ENCODE measurements around the gene TBC1D2.

The TBC1D2 gene

DNA sequence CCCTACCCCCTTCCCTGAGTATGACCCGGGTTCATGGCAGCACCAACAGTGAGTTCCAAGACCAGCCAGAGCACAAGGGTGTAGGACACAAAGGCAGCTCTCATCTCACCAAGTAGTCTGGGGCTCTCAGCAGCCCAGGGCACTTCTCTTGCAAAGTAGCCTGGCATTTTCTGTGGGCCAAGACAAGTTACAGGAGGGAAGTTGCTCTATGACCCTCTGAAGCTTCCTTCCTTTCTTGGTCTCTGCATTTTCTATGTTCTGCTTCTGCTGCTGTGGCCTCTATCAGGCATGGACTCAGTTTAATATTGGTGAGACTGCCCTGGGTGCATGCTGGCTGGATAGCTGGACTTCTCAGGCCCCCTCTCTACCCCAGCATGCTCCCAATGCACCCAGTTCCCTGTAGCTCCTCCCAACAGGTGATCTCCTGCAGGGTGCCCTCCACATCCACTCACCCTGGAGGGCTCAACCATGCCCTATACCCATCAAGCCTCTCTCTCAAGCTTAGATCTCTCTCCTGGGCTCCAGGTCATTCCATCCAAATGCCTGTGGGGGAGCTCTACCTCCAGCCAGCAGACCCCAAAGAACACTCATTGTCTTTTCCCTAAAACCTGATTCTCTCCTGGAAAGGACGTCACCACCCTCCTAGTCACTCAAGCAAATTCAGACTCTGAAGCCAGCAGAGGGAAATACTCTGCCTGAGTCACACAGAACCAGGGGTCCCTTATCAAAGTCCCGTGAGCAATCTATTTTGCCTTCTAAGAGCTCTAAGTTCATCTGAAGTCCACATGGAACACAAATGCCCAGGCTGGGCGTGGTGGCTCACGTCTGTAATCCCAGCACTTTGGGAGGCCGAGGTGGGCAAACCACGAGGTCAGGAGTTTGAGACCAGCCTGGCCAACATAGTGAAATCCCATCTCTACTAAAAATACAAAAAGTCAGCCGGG is 13.8 kb downstream of the TBC1D2 start:
- no peak for DNase-seq (ENCODE audit: low spot score)

- DNase-seq (ENCODE audit: low spot score): no peak
Observed at GRCh38 chr9:98240475-98240874, 15.0 kb downstream of the TBC1D2 start.

- no peak for DNase-seq (ENCODE audit: low spot score)
Observed at GRCh38 chr9:98236901-98237487, 18.5 kb downstream of the TBC1D2 start.

DNA sequence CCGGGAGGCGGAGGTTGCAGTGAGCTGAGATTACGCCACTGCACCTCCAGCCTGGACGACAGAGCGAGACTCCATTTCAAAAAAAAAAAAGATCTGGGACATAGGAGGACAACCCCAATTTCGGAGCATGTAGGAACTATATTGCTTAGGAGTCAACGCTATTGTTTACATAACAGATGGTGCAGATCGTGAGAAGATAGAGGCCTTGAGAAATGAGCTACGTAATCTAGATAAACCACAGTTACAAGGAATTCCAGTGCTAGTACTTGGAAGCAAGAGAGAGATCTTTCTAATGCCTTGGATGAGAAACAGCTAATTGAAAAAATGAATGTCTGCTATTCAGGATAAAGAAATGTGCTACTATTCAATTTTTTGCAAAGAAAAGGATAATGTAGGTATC is 20.3 kb downstream of the TBC1D2 start:
- DNase-seq (ENCODE audit: low spot score): no peak

DNA sequence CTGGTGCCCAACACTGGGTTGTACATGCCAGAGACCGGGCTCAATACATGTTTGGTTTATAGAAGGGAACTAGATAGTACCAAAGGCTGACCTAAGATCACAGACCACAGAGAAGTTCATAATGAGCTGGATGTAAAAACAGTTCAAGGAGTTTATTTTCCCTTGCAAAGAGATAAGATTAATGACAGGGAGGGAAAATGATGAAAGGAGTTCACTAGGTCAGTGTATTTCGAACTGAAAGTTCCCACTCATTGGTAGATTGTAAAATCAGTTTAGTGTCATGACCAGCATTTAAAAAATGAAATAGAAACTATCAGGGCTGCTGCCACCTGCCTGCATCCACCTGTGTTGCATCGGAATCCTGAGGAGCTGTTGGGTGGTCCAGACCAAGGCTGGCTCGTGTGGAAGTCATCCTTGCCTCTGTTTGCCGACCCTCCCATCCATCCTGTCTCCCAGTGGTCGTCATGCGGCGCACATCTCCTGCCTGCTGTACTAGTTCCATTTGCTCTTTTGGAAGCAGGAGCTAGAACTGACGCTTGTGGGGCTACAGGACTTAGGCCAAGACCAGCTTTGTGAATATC is 21.1 kb downstream of the TBC1D2 start:
- no peak for DNase-seq (ENCODE audit: low spot score)

DNA sequence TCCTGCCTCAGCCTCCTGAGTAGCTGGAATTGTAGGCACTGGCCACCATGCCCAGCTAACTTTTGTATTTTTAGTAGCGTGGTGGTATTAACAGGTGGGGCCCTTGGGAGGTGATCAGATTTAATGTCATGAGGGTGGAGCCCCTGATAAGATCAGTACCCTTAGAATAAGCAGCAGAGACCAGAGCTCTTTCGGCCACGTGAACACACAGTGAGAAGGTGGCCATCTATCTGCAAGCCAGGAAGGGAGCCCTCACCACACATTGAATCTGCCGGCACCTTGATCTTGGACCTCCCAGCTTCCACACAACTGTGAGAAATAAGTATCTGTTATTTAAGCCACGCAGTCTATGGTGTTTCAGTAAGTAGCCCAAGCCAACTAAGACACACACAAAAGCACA is 22.5 kb downstream of the TBC1D2 start:
- no peak for DNase-seq (ENCODE audit: low spot score)

DNA sequence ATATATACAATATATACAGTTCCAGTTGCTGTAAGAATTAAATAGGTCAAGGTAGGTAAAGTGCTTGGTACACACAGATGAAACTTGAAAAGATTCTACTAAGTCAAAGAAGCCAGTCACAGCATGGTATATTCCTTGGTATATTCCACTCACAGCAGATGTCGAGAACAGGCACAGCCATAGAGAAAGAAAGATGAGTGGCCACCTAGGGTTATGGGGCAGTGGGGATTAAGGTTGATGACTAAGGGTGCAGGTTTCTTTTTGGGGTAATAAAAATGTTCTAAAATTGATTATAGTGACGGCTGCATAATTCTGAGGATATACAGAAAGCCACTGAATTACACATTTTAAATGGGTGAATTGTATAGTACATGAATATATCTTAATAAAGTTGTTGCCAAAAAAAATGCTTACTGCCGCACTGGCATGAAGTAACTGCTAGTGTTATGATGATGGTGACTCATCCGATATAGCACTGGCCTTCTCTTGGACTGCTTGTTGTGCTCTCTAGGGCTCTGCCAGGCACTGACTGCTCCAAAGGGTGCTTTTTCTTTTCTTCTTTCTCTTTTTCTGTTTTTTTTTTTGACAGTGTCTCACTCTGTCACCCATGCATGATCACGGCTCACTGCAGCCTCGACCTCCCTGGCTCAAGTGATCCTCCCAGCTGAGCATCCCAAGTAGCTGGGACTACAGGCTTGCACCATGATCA is 23.5 kb downstream of the TBC1D2 start:
- DNase-seq (ENCODE audit: low spot score): no peak

DNA sequence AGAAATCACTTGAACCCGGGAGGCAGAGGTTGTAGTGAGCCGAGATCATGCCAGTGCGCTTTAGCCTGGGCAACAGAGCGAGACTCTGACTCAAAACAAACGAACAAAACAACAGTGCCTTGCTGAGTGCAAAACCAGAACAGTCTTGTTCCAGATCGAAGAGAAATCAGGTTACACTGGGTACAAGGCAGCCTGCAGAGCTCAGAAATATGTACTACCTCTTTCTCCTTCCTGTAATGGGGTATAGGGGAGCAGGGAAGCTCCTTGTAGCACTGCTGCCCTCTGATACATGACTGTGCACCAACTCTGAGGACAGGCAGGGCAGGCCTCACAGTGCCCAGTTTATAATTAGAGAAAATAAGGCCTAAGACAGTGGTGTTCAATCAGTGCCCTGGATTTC is 24.7 kb downstream of the TBC1D2 start:
- no peak for DNase-seq (ENCODE audit: low spot score)

GRCh38 chr9:98230304-98230703 is 25.1 kb downstream of the TBC1D2 start:
- DNase-seq (ENCODE audit: low spot score): no peak

- no peak for DNase-seq (ENCODE audit: low spot score)
Observed at GRCh38 chr9:98229620-98230019, 25.8 kb downstream of the TBC1D2 start.

GRCh38 chr9:98229090-98229395 is 26.4 kb downstream of the TBC1D2 start:
- no peak for DNase-seq (ENCODE audit: low spot score)

GRCh38 chr9:98228392-98229089 is 26.9 kb downstream of the TBC1D2 start:
- no peak for DNase-seq (ENCODE audit: low spot score)

- no peak for DNase-seq (ENCODE audit: low spot score)
Observed at GRCh38 chr9:98227883-98228282, 27.6 kb downstream of the TBC1D2 start.

DNA sequence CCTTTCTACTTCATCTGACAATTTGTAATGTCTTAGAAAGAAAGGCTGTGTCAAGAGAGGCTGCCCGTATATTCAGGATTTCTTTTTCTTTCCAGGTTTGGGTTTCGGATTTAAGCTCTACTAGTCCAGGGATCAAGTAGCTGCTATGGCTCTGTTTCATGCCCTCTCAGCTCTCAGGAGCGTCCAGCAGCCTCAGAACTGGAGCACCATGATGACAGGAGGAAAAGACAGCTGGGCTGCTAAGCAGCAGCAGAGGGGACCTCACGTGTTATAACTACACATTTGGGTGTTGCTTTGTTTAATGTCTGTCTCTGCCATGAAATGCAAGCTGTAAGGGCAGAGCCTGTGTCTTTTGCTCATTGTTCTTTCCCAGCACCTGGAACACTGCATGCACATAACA is 28.5 kb downstream of the TBC1D2 start:
- no peak for DNase-seq (ENCODE audit: low spot score)

GRCh38 chr9:98226516-98226915 is 28.9 kb downstream of the TBC1D2 start:
- DNase-seq (ENCODE audit: low spot score): no peak

GRCh38 chr9:98225015-98225442 is 30.4 kb downstream of the TBC1D2 start:
- DNase-seq (ENCODE audit: low spot score): no peak

DNA sequence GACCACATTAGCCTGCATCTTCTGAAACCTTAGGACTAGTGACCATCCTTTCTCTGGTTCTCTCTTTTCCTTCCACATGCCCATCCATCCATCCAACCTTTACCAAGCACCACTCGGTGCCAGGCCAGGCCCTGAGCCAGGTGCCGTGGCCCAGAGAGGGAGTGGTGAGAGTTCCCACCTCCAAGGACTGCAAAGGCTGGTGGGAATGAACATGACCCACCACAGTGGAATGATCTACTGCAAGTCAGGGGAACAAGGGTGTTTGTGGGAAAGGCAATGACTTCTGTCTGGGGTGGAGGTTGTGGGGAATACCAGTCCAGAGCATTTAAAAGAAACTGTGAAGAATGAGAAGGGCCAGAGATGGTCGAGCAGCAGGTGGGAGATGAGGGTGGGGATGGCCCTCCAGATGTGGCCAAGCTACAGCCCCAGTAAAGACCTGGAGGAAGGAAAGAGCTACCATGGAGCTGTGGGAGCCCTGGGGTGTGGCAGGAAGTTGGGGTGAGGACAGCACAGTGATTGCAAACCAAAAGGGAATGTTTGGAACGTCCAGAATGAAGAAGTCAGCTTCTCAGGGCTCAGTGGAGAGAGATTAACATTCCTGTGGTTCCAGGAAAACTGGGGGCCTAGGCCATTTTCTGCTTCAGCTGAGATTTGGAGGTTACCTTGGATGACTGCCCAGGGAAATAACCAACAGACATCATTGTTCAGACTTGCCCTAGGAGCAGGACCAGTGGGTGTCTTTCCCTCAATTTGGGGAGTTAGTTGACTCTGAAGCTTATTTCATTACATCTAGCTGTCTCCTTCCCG is 32.4 kb downstream of the TBC1D2 start:
- peak; percentile 50 for DNase-seq (ENCODE audit: low spot score)

GRCh38 chr9:98220911-98221310 is 34.5 kb downstream of the TBC1D2 start:
- no peak for DNase-seq (ENCODE audit: low spot score)

GRCh38 chr9:98219794-98220370 is 35.6 kb downstream of the TBC1D2 start:
- no peak for DNase-seq (ENCODE audit: low spot score)

GRCh38 chr9:98219364-98219716 is 36.1 kb downstream of the TBC1D2 start:
- no peak for DNase-seq (ENCODE audit: low spot score)
